WTC11 (cell line): ENCODE data around the gene ZCCHC8.
"Not testable (repeated sequence)": the region's sequence is repeated elsewhere in the genome, so short reads cannot be mapped to it uniquely, and the experiment has no call there.

Experiments
- AR ChIP-seq: fragments of 250-450 bp; sonication (Bioruptor Pico); IDR thresholded peaks from 2 replicates; pipeline ENCODE4 v1.9.0; 2021; ENCODE audit warnings: mild to moderate bottlenecking
- ATF1 ChIP-seq: sonication (generic); formaldehyde crosslinking; IDR thresholded peaks from 2 replicates; pipeline ENCODE4 v1.8.1; 2023; ENCODE audit warnings: mild to moderate bottlenecking, moderate library complexity, missing genetic modification reagents
- CREB1 ChIP-seq: sonication (generic); formaldehyde crosslinking; IDR thresholded peaks from 2 replicates; pipeline ENCODE4 v1.8.0; 2023; ENCODE audit warnings: mild to moderate bottlenecking, missing genetic modification reagents
- CTCF ChIP-seq: fragments of 200-600 bp; IDR thresholded peaks from 2 replicates; pipeline ENCODE4 v1.8.0; 2022; ENCODE audit warnings: antibody characterized with exemption
- FOXP4 ChIP-seq: sonication (generic); formaldehyde crosslinking; IDR thresholded peaks from 2 replicates; pipeline ENCODE4 v1.8.0; 2022; ENCODE audit warnings: mild to moderate bottlenecking, missing genetic modification reagents
- GABPB1 ChIP-seq: sonication (generic); formaldehyde crosslinking; IDR thresholded peaks from 2 replicates; pipeline ENCODE4 v1.8.1; 2023; ENCODE audit warnings: mild to moderate bottlenecking, missing genetic modification reagents
- JUN ChIP-seq: sonication (generic); formaldehyde crosslinking; IDR thresholded peaks from 2 replicates; pipeline ENCODE4 v1.8.0; 2023; ENCODE audit warnings: mild to moderate bottlenecking, missing genetic modification reagents
- NFYB ChIP-seq: sonication (generic); formaldehyde crosslinking; conservative IDR thresholded peaks from 2 replicates; pipeline ENCODE4 v1.8.0; 2022; ENCODE audit warnings: low read depth, missing genetic modification reagents
- NR2C2 ChIP-seq: sonication (generic); formaldehyde crosslinking; IDR thresholded peaks from 2 replicates; pipeline ENCODE4 v1.8.0; 2022; ENCODE audit warnings: mild to moderate bottlenecking, missing genetic modification reagents
- USF2 ChIP-seq: sonication (generic); formaldehyde crosslinking; IDR thresholded peaks from 2 replicates; pipeline ENCODE4 v1.8.1; 2023; ENCODE audit warnings: mild to moderate bottlenecking, missing genetic modification reagents, moderate library complexity
- ZNF232 ChIP-seq: sonication (generic); formaldehyde crosslinking; IDR thresholded peaks from 2 replicates; pipeline ENCODE4 v1.8.0; 2022; ENCODE audit warnings: mild to moderate bottlenecking, missing genetic modification reagents
- ZNF317 ChIP-seq: sonication (generic); formaldehyde crosslinking; IDR thresholded peaks from 2 replicates; pipeline ENCODE4 v1.8.1; 2023; ENCODE audit warnings: low read depth, mild to moderate bottlenecking, moderate library complexity, missing genetic modification reagents, borderline replicate concordance

- not testable (repeated sequence) for TF ChIP-seq USF2; NFYB (CRISPR knock-in tag); ZNF232; CTCF; GABPB1 (CRISPR knock-in tag); FOXP4 (CRISPR knock-in tag); JUN (CRISPR knock-in tag); NR2C2 (CRISPR knock-in tag); AR (CRISPR knock-in tag); CREB1 (CRISPR knock-in tag); ZNF317 (CRISPR knock-in tag); ATF1 (CRISPR knock-in tag)
Observed at GRCh38 chr12:122470576-122470975, 30.2 kb downstream of the ZCCHC8 start.
